Measurements from ENCODE around the gene ZNF583.

The ZNF583 gene

DNA sequence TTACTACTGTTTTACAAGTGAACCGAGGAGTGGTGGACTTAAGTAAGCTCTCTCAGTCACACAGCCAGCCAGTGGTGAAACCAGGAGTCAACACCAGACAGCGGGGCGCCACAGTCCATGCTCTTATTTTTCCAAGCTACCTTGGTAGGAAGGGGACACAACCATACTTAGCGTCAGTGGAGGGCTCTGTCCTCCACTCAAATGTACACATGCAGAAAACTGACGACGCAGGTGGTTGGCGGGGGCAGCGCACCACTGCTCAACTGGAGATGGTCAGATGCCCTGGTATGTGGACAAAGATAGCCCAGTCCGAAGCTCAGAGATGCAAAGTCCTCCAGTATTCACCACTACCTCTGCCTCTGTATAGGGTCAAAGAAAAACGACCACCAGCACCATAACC lies 72.0 kb downstream of the ZNF583 start:
- no peak for DNase-seq
